Right lobe of liver (tissue), 6 donors: Measurements from ENCODE around the gene SORL1. TPM values are rescaled to one million over a fixed set of nuclear protein-coding genes. Genes with fewer than 3 reads are reported as not detected.

ENCODE experiments used
- ATAC-seq, 4 donors: fragments of 200-7000 bp; cut with Tn5 transposase; one replicate each; pipeline ENCODE4 v1.9.1; 2020; ENCODE audit warnings: mild to moderate bottlenecking in 4 of 4, moderate library complexity in 4 of 4
- DNase-seq, 3 donors: peaks; one replicate each; pipeline ENCODE4 v3.0.0-alpha.2; 2020
- H3K27ac ChIP-seq, 3 donors: fragments of 200-600 bp; one replicate each; pipeline ENCODE4 v1.8.0; 2022
- H3K27me3 ChIP-seq, 2 donors: fragments of 200-600 bp; one replicate each; pipeline ENCODE4 v1.8.0; 2022
- H3K36me3 ChIP-seq, 4 donors: fragments of 200-600 bp; sonication (generic) in 1 of 4; one replicate each; pipeline versions ENCODE4 v1.5.1 to v1.8.0; 2017 to 2022; ENCODE audit warnings: control low read depth in 1 of 4
- H3K4me1 ChIP-seq, 4 donors: fragments of 200-600 bp; sonication (generic) in 1 of 4; one replicate each; pipeline versions ENCODE4 v1.5.1 to v1.8.0; 2017 to 2022; ENCODE audit warnings: control low read depth in 1 of 4
- H3K4me3 ChIP-seq, 3 donors: fragments of 200-600 bp; one replicate each; pipeline ENCODE4 v1.8.0; 2022
- H3K9me3 ChIP-seq, 4 donors: fragments of 200-600 bp; sonication (generic) in 1 of 4; one replicate each; pipeline versions ENCODE4 v1.5.1 to v1.8.0; 2017 to 2022; ENCODE audit warnings: control low read depth in 1 of 4
- POLR2A ChIP-seq: fragments of 450-650 bp; IDR thresholded peaks from one replicate; pipeline ENCODE4 v1.6.1; 2017; ENCODE audit warnings: antibody characterized with exemption, mild to moderate bottlenecking
- WGBS: methylation state at CpG from one replicate; pipeline ENCODE4 v1.1.6; 2018; ENCODE audit warnings: low coverage, low lambda C conversion rate; ENCODE audit not compliant: insufficient coverage; ENCODE audit errors: missing lambda C conversion rate; 5-methylcytosine and 5-hydroxymethylcytosine counted together
- intact Hi-C, 2 donors: fragments of 100-400 bp; cut with DNase I; formaldehyde crosslinking; loops; one replicate each; pipeline versions ENCODE4 v1.11.2 to v1.14.1; 2022
- total RNA-seq, 6 experiments: library from RNA; depleted of rRNA in 2 of 6; stranded (reverse); fragments of >200 nt in 2 of 6; fragmentation: NEBNext Ultra II Directional in 3 of 6; extraction: Animal tissue kit (Norgen Biotek cat#: 25700) in 3 of 6; gene quantifications; one replicate each; pipeline versions ENCODE4 v1.1.0 to v1.2.4, GENCODE V29; 2016 to 2023
- TF ChIP-seq, protein P1 (sequence below), 4 donors: fragments of 200-600 bp in 3 of 4; fragments of 450-650 bp in 1 of 4; IDR thresholded peaks; one replicate each; pipeline versions ENCODE4 v1.5.1 to v1.8.0; 2016 to 2022; ENCODE audit warnings: antibody characterized with exemption in 4 of 4, mild to moderate bottlenecking in 2 of 4
- donor health status: DM: no; HTN: yes; CAD: no.
- donor health status: DM: no; HTN: no; CAD: no.
- donor health status: DM: no; HTN: no; CAD: no.
- donor health status: DM: no; HTN: yes; CAD: no.
- donor health status: DM: no; HTN: yes; CAD: no.

SORL1 gene
- total RNA-seq, 6 experiments from 2014 or later = 45.2 to 137 (median 73.8) TPM

DNA sequence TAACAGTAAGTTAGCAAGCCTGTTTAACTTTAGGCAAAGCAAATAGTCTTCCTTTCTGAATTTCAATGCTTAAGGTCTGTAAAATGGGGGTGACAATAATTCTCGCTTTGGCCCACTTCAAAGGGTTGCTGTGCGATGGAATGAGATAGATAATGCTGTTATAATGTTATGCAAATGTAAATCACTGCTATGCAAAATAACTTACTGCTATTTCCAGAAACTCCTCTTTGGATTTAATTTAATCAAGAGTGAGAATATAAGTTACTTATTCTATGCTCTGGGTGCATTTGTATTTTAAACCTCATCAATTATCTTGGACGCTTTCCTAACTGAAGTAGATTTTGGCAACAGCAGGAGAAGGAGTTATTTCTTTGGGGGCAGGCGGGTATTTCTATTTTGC is 4.1 kb upstream of the SORL1 start:
- no peak for TF ChIP-seq POLR2A
- TF ChIP-seq, protein P1, sequence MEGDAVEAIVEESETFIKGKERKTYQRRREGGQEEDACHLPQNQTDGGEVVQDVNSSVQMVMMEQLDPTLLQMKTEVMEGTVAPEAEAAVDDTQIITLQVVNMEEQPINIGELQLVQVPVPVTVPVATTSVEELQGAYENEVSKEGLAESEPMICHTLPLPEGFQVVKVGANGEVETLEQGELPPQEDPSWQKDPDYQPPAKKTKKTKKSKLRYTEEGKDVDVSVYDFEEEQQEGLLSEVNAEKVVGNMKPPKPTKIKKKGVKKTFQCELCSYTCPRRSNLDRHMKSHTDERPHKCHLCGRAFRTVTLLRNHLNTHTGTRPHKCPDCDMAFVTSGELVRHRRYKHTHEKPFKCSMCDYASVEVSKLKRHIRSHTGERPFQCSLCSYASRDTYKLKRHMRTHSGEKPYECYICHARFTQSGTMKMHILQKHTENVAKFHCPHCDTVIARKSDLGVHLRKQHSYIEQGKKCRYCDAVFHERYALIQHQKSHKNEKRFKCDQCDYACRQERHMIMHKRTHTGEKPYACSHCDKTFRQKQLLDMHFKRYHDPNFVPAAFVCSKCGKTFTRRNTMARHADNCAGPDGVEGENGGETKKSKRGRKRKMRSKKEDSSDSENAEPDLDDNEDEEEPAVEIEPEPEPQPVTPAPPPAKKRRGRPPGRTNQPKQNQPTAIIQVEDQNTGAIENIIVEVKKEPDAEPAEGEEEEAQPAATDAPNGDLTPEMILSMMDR (IDR thresholded peaks at IDR 0.05) = no peak
- H3K27ac ChIP-seq = peak overlapping the region in 1 of 3 donors; percentile 72
- 72% methylated on average over 4 of the region's 4 CpGs for WGBS
- ATAC-seq = no peak
- no peaks in the 10 kb centered on the region for H3K36me3 ChIP-seq
- H3K27me3 ChIP-seq = no peaks in the 10 kb centered on the region
- intact Hi-C loops = loop anchor here in 1 of 2 donors (10.0 kb wide), 1 partner anchor 123 kb away; no protein-coding TSS in a partner anchor
- no peak overlapping the region for H3K4me3 ChIP-seq
- no peaks in the 10 kb centered on the region for H3K9me3 ChIP-seq
- DNase-seq = no peak
- peaks cover 0 to 42% (median 5%) of the 10 kb centered on the region in 4 donors for H3K4me1 ChIP-seq

DNA sequence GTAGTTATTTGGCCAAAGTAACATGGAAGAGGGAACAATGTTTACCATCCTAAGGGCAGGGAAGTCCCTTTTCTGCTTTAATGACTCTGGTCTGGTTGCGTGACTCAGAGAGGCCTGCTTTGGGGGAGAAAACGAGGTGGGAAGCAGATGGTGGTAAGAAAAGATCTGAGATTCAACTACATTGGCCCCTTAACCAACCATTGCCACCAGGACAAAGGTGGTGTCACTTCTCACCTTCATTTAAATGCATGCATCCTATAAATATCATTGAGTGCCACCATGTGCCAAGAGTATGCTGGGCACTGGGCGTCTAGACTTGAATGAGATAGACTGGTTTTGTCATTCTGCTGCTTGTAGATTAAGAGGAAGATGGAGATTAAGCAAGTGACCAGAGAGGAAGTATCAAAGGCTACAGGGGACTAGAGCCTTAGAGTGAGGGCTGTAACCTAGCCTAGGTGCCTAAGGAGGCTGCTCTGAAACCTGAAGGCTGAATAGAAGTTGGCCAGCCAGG is 3.6 kb upstream of the SORL1 start:
- Histone ChIP-seq H3K4me3 (no peak overlapping the region), H3K36me3 (no peaks in the 10 kb centered on the region), H3K9me3 (no peaks in the 10 kb centered on the region), H3K27me3 (no peaks in the 10 kb centered on the region), H3K27ac (peak overlapping the region in 1 of 3 donors; percentile 72), H3K4me1 (peaks cover 0 to 42% (median 5%) of the 10 kb centered on the region in 4 donors)
- TF ChIP-seq, protein P1 (IDR thresholded peaks at IDR 0.05) = no peak
- no peak for TF ChIP-seq POLR2A
- no peak for DNase-seq
- WGBS = 71% methylated on average over 3 of the region's 3 CpGs
- peak in 1 of 4 donors; percentile 34 for ATAC-seq
- intact Hi-C loops = loop anchor here in 1 of 2 donors (10.0 kb wide), 1 partner anchor 124 kb away; no protein-coding TSS in a partner anchor

DNA sequence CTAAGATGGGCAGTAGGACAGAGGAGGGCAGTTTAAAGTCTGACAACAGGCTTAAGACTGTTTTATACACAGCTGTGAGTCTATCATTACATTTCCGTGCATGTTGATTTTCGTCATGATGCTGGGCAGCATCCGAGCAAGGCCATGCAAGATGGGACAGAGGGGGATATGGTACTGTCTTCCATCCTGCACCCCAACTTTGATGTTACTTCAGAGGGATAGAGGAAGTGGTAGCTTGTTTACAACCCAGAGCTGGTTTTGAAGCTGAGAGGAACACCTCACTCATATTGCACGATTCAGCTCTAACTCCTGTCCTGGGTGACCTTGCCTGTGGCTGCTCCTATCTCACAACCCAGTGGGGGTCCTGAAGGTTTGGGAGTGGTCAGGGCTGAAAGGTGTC is 3.0 kb upstream of the SORL1 start:
- H3K9me3 ChIP-seq = no peaks in the 10 kb centered on the region
- intact Hi-C loops = loop anchor here in 1 of 2 donors (10.0 kb wide), 1 partner anchor 124 kb away; no protein-coding TSS in a partner anchor
- WGBS = 83% methylated on average over 4 of the region's 4 CpGs
- TF ChIP-seq, protein P1 (IDR thresholded peaks at IDR 0.05) = no peak
- no peak for TF ChIP-seq POLR2A
- peak overlapping the region in 1 of 3 donors; percentile 72 for H3K27ac ChIP-seq
- ATAC-seq = no peak
- H3K27me3 ChIP-seq = no peaks in the 10 kb centered on the region
- DNase-seq = no peak
- H3K36me3 ChIP-seq = no peaks in the 10 kb centered on the region
- peaks cover 0 to 45% (median 7%) of the 10 kb centered on the region in 4 donors for H3K4me1 ChIP-seq
- H3K4me3 ChIP-seq = no peak overlapping the region

DNA sequence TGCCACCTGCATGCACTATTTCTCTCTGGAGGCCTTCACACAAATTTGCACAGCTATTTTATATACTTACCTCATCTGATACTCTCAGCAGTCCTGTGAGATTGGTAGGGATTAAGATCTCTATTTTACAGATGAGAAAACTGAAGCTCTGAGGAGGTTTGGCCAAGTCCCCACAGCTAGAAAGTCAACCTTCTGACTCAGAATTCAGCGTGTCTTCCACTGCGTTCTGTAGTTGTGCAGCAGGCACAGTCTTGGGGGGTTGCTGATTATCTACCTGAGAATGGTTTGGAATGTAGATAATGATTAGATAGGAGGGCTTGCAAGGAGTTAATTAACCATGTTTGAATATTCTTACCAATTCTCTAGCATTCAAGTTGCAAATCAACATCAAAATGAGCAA is 2.5 kb upstream of the SORL1 start:
- Histone ChIP-seq H3K4me3 (no peak overlapping the region), H3K4me1 (peaks cover 0 to 50% (median 9%) of the 10 kb centered on the region in 4 donors), H3K27me3 (no peaks in the 10 kb centered on the region), H3K9me3 (no peaks in the 10 kb centered on the region), H3K27ac (peak overlapping the region in 2 of 3 donors; percentile 95 to 97), H3K36me3 (no peaks in the 10 kb centered on the region)
- 90% methylated on average over 2 of the region's 2 CpGs for WGBS
- TF ChIP-seq POLR2A = no peak
- TF ChIP-seq, protein P1 (IDR thresholded peaks at IDR 0.05) = no peak
- ATAC-seq = no peak
- DNase-seq = no peak
- intact Hi-C loops = loop anchor here in 1 of 2 donors (10.0 kb wide), 2 partner anchors 125 kb away; no protein-coding TSS in a partner anchor
